HT1080 (cell line): ENCODE measurements around the gene SHROOM2. TPM values are rescaled to one million over a fixed set of nuclear protein-coding genes. Genes with fewer than 3 reads are reported as not detected.
"Not testable (repeated sequence)": the region's sequence is repeated elsewhere in the genome, so short reads cannot be mapped to it uniquely, and the experiment has no call there.

ENCODE experiments used
- DNase-seq: peaks from one replicate; pipeline ENCODE4 v3.0.0-alpha.2; 2015; ENCODE audit warnings: low read depth
- total RNA-seq: library from RNA; depleted of rRNA; stranded (reverse); fragments of >200 nt; shearing (Covaris generic); gene quantifications from 2 replicates; pipeline ENCODE4 v1.2.3, GENCODE V29; 2014

Gene SHROOM2
- total RNA-seq, 1 experiment from 2014 or later, result 3.2 TPM

GRCh38 chrX:9775930-9776329 lies 10.3 kb upstream of the SHROOM2 start:
- DNase-seq, result peak; percentile 61

- DNase-seq, result peak; percentile 12
Measured at GRCh38 chrX:9781941-9782340, 4.3 kb upstream of the SHROOM2 start.

- DNase-seq, result no peak
Measured at GRCh38 chrX:9784332-9784731, 1.9 kb upstream of the SHROOM2 start.

GRCh38 chrX:9785254-9785943 lies 830 bp upstream of the SHROOM2 start:
- DNase-seq, result no peak

- DNase-seq, result no peak
Measured at GRCh38 chrX:9786798-9787635, 788 bp downstream of the SHROOM2 start.

- DNase-seq, result no peak
Measured at GRCh38 chrX:9788911-9789310, 2.7 kb downstream of the SHROOM2 start.

GRCh38 chrX:9789555-9789954 lies 3.3 kb downstream of the SHROOM2 start:
- DNase-seq, result no peak

GRCh38 chrX:9790866-9791265 lies 4.6 kb downstream of the SHROOM2 start:
- no peak for DNase-seq

- no peak for DNase-seq
Measured at GRCh38 chrX:9794495-9794894, 8.3 kb downstream of the SHROOM2 start.

GRCh38 chrX:9797384-9798360 lies 11.4 kb downstream of the SHROOM2 start:
- DNase-seq, result no peak

- no peak for DNase-seq
Measured at GRCh38 chrX:9802737-9803136, 16.5 kb downstream of the SHROOM2 start.

GRCh38 chrX:9804444-9804843 lies 18.2 kb downstream of the SHROOM2 start:
- DNase-seq, result peak; percentile 8

- DNase-seq, result no peak
Measured at GRCh38 chrX:9805956-9806355, 19.7 kb downstream of the SHROOM2 start.

- DNase-seq, result no peak
Measured at GRCh38 chrX:9807355-9808182, 21.3 kb downstream of the SHROOM2 start.

GRCh38 chrX:9809876-9810275 lies 23.6 kb downstream of the SHROOM2 start:
- not testable (repeated sequence) for DNase-seq

GRCh38 chrX:9811086-9811485 lies 24.9 kb downstream of the SHROOM2 start:
- not testable (repeated sequence) for DNase-seq

GRCh38 chrX:9816084-9816700 lies 30.0 kb downstream of the SHROOM2 start:
- peak; percentile 83 for DNase-seq

GRCh38 chrX:9821572-9821971 lies 35.3 kb downstream of the SHROOM2 start:
- DNase-seq, result no peak

- no peak for DNase-seq
Measured at GRCh38 chrX:9824554-9824953, 38.3 kb downstream of the SHROOM2 start.

- DNase-seq, result no peak
Measured at GRCh38 chrX:9825129-9825790, 39.0 kb downstream of the SHROOM2 start.
